ENCODE results near the gene CDYL.
A peak's percentile ranks its signal among the peaks of the same experiment; 100 is the strongest.

CDYL gene

GRCh38 chr6:4936681-4937041, 160.5 kb downstream of the CDYL start:
- DNase-seq (ENCODE audit: low spot score) = no peak

- no peak for DNase-seq (ENCODE audit: low spot score)
Observed at GRCh38 chr6:4937414-4937813, 161.2 kb downstream of the CDYL start.

GRCh38 chr6:4939241-4939640, 163.0 kb downstream of the CDYL start:
- DNase-seq (ENCODE audit: low spot score) = no peak

- no peak for DNase-seq (ENCODE audit: low spot score)
Observed at GRCh38 chr6:4940416-4940815, 164.2 kb downstream of the CDYL start.

GRCh38 chr6:4941782-4942672, 165.8 kb downstream of the CDYL start:
- no peak for DNase-seq (ENCODE audit: low spot score)

- no peak for DNase-seq (ENCODE audit: low spot score)
Observed at GRCh38 chr6:4942673-4943009, 166.4 kb downstream of the CDYL start.

GRCh38 chr6:4943716-4944115, 167.5 kb downstream of the CDYL start:
- no peak for DNase-seq (ENCODE audit: low spot score)

GRCh38 chr6:4944325-4944724, 168.1 kb downstream of the CDYL start:
- no peak for DNase-seq (ENCODE audit: low spot score)

- no peak for DNase-seq (ENCODE audit: low spot score)
Observed at GRCh38 chr6:4946521-4946920, 170.3 kb downstream of the CDYL start.

- no peak for DNase-seq (ENCODE audit: low spot score)
Observed at GRCh38 chr6:4947716-4948115, 171.5 kb downstream of the CDYL start.

GRCh38 chr6:4948781-4949450, 172.7 kb downstream of the CDYL start:
- no peak for DNase-seq (ENCODE audit: low spot score)

GRCh38 chr6:4950076-4950475, 173.9 kb downstream of the CDYL start:
- no peak for DNase-seq (ENCODE audit: low spot score)

GRCh38 chr6:4950836-4951533, 174.8 kb downstream of the CDYL start:
- DNase-seq (ENCODE audit: low spot score) = no peak

- no peak for DNase-seq (ENCODE audit: low spot score)
Observed at GRCh38 chr6:4953440-4953839, 177.2 kb downstream of the CDYL start.

- no peak for DNase-seq (ENCODE audit: low spot score)
Observed at GRCh38 chr6:4956625-4957024, 180.4 kb downstream of the CDYL start.

GRCh38 chr6:4957521-4958231, 181.5 kb downstream of the CDYL start:
- DNase-seq (ENCODE audit: low spot score) = no peak

GRCh38 chr6:4958624-4959023, 182.4 kb downstream of the CDYL start:
- DNase-seq (ENCODE audit: low spot score) = no peak

GRCh38 chr6:4961322-4962168, 185.3 kb downstream of the CDYL start:
- DNase-seq (ENCODE audit: low spot score) = no peak

- DNase-seq (ENCODE audit: low spot score) = no peak
Observed at GRCh38 chr6:4962905-4963304, 186.7 kb downstream of the CDYL start.

GRCh38 chr6:4964675-4965561, 188.7 kb downstream of the CDYL start:
- DNase-seq (ENCODE audit: low spot score) = peak; percentile 63
